ENCODE measurements around the gene UGT1A1. TPM values are rescaled to one million over a fixed set of nuclear protein-coding genes. Genes with fewer than 3 reads are reported as not detected.

The UGT1A1 gene
- total and polyA plus RNA-seq, 9 of the 15 experiments (the other 6 are each of a cell fraction or from before 2014, with no cell fraction given): not detected

DNA sequence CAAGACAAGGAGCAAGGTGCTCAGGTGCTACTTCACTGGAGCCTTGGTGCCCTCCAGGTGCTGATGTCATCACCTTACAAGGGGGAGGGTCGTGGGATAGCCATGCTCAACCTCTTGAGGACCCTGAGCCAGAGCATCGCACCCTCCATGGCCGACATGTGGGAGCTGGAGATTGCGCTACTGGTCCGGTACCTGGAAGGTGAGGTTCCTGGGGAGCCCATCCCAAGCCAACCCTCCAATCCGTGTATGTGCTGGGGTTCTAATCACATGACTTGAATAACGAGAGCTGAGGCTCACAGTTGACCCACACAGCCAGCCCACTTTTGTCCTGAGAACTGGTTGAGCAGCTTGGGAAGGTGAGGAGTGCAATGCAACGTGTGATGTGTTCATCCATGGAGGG lies 43.9 kb downstream of the UGT1A1 start:
- no peak overlapping the region for H2AFZ ChIP-seq (ENCODE audit: low read depth, low read length)
- DNase-seq (ENCODE audit: extremely low read depth in 1 of 4, low spot score in 3 of 4) (no peak), ATAC-seq (no peak), FAIRE-seq (no peak)
- no TSS peak for BruUV-seq (replicated peaks)
- H3K27me3 ChIP-seq (ENCODE audit: control insufficient read depth in 2 of 2, insufficient read depth in 2 of 2, low read length in 2 of 2): peaks cover 0 to 24% of the 10 kb centered on the region in 2 experiments; a peak in 2 of 5 replicates
- no peak overlapping the region for H3K9ac ChIP-seq (ENCODE audit: insufficient read depth in 1 of 2, low read depth in 2 of 2, low read length in 2 of 2)
- no peak overlapping the region for H3K27ac ChIP-seq (ENCODE audit: extremely low read depth, low read depth, low read length)
- no peak for TF ChIP-seq CBFB (CRISPR knock-in tag; IDR thresholded peaks at IDR 0.05)
- TF ChIP-seq, protein P1, sequence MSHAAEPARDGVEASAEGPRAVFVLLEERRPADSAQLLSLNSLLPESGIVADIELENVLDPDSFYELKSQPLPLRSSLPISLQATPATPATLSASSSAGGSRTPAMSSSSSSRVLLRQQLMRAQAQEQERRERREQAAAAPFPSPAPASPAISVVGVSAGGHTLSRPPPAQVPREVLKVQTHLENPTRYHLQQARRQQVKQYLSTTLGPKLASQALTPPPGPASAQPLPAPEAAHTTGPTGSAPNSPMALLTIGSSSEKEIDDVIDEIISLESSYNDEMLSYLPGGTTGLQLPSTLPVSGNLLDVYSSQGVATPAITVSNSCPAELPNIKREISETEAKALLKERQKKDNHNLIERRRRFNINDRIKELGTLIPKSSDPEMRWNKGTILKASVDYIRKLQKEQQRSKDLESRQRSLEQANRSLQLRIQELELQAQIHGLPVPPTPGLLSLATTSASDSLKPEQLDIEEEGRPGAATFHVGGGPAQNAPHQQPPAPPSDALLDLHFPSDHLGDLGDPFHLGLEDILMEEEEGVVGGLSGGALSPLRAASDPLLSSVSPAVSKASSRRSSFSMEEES (CRISPR knock-in tag; IDR thresholded peaks at IDR 0.05): 0 out of 2 replicates have a peak, but pooled peaks have one; percentile 7
- no peak for TF ChIP-seq RCOR1 (IDR thresholded peaks at IDR 0.05; ENCODE audit: borderline replicate concordance in 1 of 2, low read depth in 2 of 2, low read length in 2 of 2)
- H3K4me2 ChIP-seq (ENCODE audit: insufficient read depth, low read length): no peak overlapping the region
- H3K36me3 ChIP-seq (ENCODE audit: control insufficient read depth, insufficient read depth, low read length): no peaks in the 10 kb centered on the region
- H3K79me2 ChIP-seq (ENCODE audit: control insufficient read depth, insufficient read depth, low read length): no peaks in the 10 kb centered on the region
- H3K9me1 ChIP-seq (ENCODE audit: control insufficient read depth, insufficient read depth, low read length): no peaks in the 10 kb centered on the region
- ChIA-PET CTCF (ENCODE audit: low intra/inter-chr PET ratio) (no interaction called here), POLR2A (no interaction called here)
- no peaks in the 10 kb centered on the region for H4K20me1 ChIP-seq (replicated peaks; ENCODE audit: control insufficient read depth, insufficient read depth, low read length)
- WGBS (ENCODE audit: insufficient coverage, low coverage, missing lambda C conversion rate): 0% methylated on average over 8 of the region's 8 CpGs
- no peaks in the 10 kb centered on the region; a peak in 1 of 5 replicates for H3K4me1 ChIP-seq (replicated peaks in 1 of 2; ENCODE audit: control insufficient read depth in 2 of 2, insufficient read depth in 2 of 2, low read length in 2 of 2)
- in situ Hi-C loops (cut with MboI): no loop called here
- H3K4me3 ChIP-seq: no peak overlapping the region
- H3K9me3 ChIP-seq (replicated peaks; ENCODE audit: control insufficient read depth, insufficient read depth, low read depth, low read length): no peaks in the 10 kb centered on the region
- intact Hi-C loops (cut with micrococcal nuclease): no loop called here
